AG04449 (cell line): Measurements from ENCODE around the gene VIP.

ENCODE experiments used
- CTCF ChIA-PET: fragments of 350-600 bp; formaldehyde crosslinking; extraction: SDS; loops from one replicate; lab custom pipeline; 2021; ENCODE audit warnings: antibody characterized with exemption; lab: Yijun Ruan, JAX
- POLR2A ChIA-PET: fragments of 400-600, 350-600 bp; formaldehyde crosslinking; extraction: SDS; loops from one replicate; lab custom pipeline; 2020; ENCODE audit warnings: antibody characterized with exemption, inconsistent platforms; lab: Yijun Ruan, JAX
- DNase-seq: peaks from one replicate; pipeline ENCODE4 v3.0.0-alpha.2; 2010; ENCODE audit warnings: low read depth, low spot score
- H3K4me3 ChIP-seq: 2 replicates; pipeline ENCODE4 v1.5.1; 2011; ENCODE audit warnings: low read depth, mild to moderate bottlenecking, control low read depth, low read length
- TF ChIP-seq, protein P1 (sequence below): IDR thresholded peaks from one replicate; pipeline ENCODE4 v1.5.1; 2011; ENCODE audit warnings: mild to moderate bottlenecking, moderate library complexity, low read length, control low read depth, inconsistent platforms; ENCODE audit not compliant: insufficient read depth; ENCODE audit errors: missing control alignments

Gene VIP

DNA sequence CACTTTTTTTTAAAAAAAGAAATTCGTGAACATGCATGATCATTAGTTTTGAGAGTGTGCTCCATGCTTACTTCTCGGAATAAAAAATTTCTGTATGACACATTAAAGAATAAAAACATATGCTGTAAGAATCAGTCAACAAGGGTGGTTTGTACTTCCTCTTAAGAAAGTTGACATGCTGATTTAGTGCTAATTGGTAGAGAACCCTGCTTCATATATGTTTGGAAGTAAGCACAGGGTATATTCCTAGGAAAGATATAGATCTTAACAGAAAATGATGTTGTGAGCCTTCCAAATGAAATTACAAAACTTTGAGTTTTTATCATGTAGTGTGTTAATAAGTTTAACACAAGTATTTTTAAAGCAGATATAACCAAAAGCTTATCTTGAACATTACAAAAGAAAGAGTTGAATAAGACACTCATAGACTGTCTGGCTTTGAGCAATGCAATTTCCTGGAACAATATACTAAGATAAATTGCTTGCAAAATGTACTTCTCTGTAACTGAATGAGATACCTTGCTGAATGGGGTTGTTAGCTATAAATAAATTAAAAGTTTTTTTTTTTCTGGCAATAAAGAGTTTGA lies 13.8 kb upstream of the VIP start:
- DNase-seq: no peak
- no peak overlapping the region for H3K4me3 ChIP-seq
- TF ChIP-seq, protein P1, sequence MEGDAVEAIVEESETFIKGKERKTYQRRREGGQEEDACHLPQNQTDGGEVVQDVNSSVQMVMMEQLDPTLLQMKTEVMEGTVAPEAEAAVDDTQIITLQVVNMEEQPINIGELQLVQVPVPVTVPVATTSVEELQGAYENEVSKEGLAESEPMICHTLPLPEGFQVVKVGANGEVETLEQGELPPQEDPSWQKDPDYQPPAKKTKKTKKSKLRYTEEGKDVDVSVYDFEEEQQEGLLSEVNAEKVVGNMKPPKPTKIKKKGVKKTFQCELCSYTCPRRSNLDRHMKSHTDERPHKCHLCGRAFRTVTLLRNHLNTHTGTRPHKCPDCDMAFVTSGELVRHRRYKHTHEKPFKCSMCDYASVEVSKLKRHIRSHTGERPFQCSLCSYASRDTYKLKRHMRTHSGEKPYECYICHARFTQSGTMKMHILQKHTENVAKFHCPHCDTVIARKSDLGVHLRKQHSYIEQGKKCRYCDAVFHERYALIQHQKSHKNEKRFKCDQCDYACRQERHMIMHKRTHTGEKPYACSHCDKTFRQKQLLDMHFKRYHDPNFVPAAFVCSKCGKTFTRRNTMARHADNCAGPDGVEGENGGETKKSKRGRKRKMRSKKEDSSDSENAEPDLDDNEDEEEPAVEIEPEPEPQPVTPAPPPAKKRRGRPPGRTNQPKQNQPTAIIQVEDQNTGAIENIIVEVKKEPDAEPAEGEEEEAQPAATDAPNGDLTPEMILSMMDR: no peak
- CTCF ChIA-PET: interaction anchor here (1.2 to 1.8 kb wide), 2 partner anchors 211 to 214 kb away, joined by 3 to 5 read pairs; no protein-coding TSS in a partner anchor
- POLR2A ChIA-PET: no interaction called here

- CTCF ChIA-PET: interaction anchor here (0.6 to 1.4 kb wide), 2 partner anchors 202 to 300 kb away, joined by 3 to 4 read pairs; no protein-coding TSS in a partner anchor
- no peak for DNase-seq
- POLR2A ChIA-PET: no interaction called here
- no peak overlapping the region for H3K4me3 ChIP-seq
- TF ChIP-seq, protein P1: no peak
These were observed 5.0 kb upstream of the VIP start for GRCh38 chr6:152745509-152746171.

DNA sequence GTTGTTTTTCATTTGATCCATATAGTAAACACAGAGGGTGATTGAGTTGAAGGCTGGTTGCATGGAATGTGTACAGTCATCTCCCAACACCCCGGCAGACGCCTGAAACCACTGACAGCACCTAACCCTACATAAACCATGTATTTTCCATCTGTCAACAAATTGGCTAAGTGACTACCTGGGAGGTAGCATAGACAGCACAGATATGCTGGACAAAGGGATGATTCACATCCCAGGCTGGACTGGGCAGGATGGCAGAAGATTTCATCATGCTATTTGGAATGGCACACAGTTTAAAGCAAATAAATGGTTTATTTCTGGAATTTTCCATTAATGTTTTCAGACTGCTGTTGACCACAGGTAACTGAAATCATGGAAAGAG lies 4.4 kb upstream of the VIP start:
- TF ChIP-seq, protein P1: no peak
- CTCF ChIA-PET: interaction anchor here (1.4 kb wide), 1 partner anchor 201 kb away, joined by 4 read pairs; no protein-coding TSS in a partner anchor
- POLR2A ChIA-PET: no interaction called here
- no peak overlapping the region for H3K4me3 ChIP-seq
- DNase-seq: peak; percentile 45

DNA sequence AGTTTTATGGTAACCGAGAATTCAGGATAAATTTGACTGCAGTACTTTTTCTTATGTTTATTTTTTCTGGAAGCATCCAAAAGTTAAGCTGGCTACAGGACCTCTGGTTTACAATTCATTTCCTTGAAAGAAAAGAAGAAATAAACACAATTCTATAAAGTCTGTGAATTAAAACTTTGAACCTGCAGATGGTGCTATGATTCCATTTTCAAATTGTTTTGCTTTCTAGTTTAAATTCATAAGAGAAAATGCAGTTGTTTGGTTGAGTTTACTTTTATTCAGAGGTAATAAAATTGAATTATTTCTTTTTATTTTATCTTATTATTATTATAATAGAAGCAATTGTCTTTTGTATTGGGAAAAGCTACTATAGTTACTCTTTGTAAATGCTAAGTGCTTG lies 1.8 kb upstream of the VIP start:
- H3K4me3 ChIP-seq: no peak overlapping the region
- CTCF ChIA-PET: interaction anchor here (0.7 to 6.1 kb wide), 18 partner anchors 10 to 277 kb away, joined by 3 to 120 read pairs (median 3); no protein-coding TSS in a partner anchor
- DNase-seq: no peak
- TF ChIP-seq, protein P1: no peak
- POLR2A ChIA-PET: no interaction called here

DNA sequence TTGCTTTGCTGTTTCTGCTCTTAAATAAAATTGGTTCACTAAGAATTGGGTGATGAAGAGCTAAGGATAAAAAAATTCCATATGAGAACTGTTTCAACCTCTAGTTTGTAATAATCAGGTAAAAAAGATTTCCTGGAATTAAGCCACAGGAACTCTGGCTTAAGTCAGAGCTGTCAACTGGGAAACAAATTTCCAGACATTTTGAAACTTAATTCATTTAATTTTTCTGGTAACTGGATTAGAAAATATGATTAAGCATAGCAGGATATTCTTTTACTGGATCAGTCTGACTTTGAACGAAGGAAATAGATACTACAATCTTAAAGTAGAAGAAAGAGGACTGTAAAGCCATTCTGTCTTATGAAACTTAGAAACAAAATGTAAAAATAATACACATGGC lies 1.3 kb upstream of the VIP start:
- DNase-seq: no peak
- POLR2A ChIA-PET: no interaction called here

GRCh38 chr6:152765331-152765730 lies 14.7 kb downstream of the VIP start:
- DNase-seq: no peak
- TF ChIP-seq, protein P1: no peak
- ChIA-PET POLR2A (no interaction called here), CTCF (no interaction called here)
- no peak overlapping the region for H3K4me3 ChIP-seq

More for the DNA sequence above, 1.3 kb upstream of the VIP start:
- CTCF ChIA-PET: interaction anchor here (0.7 to 6.1 kb wide), 13 partner anchors 11 to 276 kb away, joined by 3 to 120 read pairs (median 4); no protein-coding TSS in a partner anchor
- H3K4me3 ChIP-seq: no peak overlapping the region
- TF ChIP-seq, protein P1: no peak
